Keratinocyte (primary cell): ENCODE data around the gene CCSER1. TPM values are rescaled to one million over a fixed set of nuclear protein-coding genes. Genes with fewer than 3 reads are reported as not detected.

Source experiments
- DNase-seq: peaks from one replicate; pipeline ENCODE4 v3.0.0-alpha.2; 2011; ENCODE audit warnings: low read depth, missing footprints, low spot score
- FAIRE-seq: peaks from 2 replicates; lab custom pipeline; 2011; peaks lifted over from hg19 to GRCh38; lab: Jason Lieb, UNC
- H2AFZ ChIP-seq: 2 replicates; pipeline ENCODE4 v1.6.0; 2012; ENCODE audit warnings: low read length, control low read depth, inconsistent platforms; ENCODE audit not compliant: control insufficient read depth
- H3K27ac ChIP-seq: 2 replicates; pipeline ENCODE4 v1.5.1; 2011; ENCODE audit warnings: low read length; ENCODE audit not compliant: control insufficient read depth, insufficient read depth
- H3K27me3 ChIP-seq: 3 replicates; pipeline ENCODE4 v1.6.0; 2011; ENCODE audit warnings: low read length; ENCODE audit not compliant: control insufficient read depth, insufficient read depth; ENCODE audit errors: extremely low read depth
- H3K36me3 ChIP-seq, 2 experiments: 2 replicates in 1 of 2; 3 replicates in 1 of 2; pipeline ENCODE4 v1.5.1; 2011; ENCODE audit warnings: low read length in 2 of 2, mild to moderate bottlenecking in 1 of 2; ENCODE audit not compliant: control insufficient read depth in 2 of 2, insufficient read depth in 2 of 2; ENCODE audit errors: extremely low read depth in 1 of 2
- H3K4me1 ChIP-seq: 3 replicates; pipeline ENCODE4 v1.5.1; 2011; ENCODE audit warnings: low read length; ENCODE audit not compliant: control insufficient read depth, insufficient read depth; ENCODE audit errors: extremely low read depth
- H3K4me2 ChIP-seq: 3 replicates; pipeline ENCODE4 v1.6.0; 2011; ENCODE audit warnings: low read depth, low read length; ENCODE audit not compliant: control insufficient read depth, insufficient read depth; ENCODE audit errors: extremely low read depth
- H3K4me3 ChIP-seq, 3 experiments: fragments of 200-600 bp in 1 of 3; sonication (generic) in 1 of 3; 2 replicates in 2 of 3; 3 replicates in 1 of 3; pipeline ENCODE4 v1.5.1; 2011 to 2016; ENCODE audit warnings: low read length in 3 of 3, mild to moderate bottlenecking in 3 of 3, control low read depth in 2 of 3, inconsistent platforms in 1 of 3, low read depth in 1 of 3, mixed read lengths in 1 of 3, mixed run types in 1 of 3, moderate library complexity in 1 of 3; ENCODE audit not compliant: control insufficient read depth in 2 of 3, insufficient read depth in 2 of 3; ENCODE audit errors: extremely low read depth in 1 of 3
- H3K79me2 ChIP-seq: 2 replicates; pipeline ENCODE4 v1.6.0; 2012; ENCODE audit warnings: low read length; ENCODE audit not compliant: control insufficient read depth, insufficient read depth
- H3K9ac ChIP-seq: 3 replicates; pipeline ENCODE4 v1.6.0; 2011; ENCODE audit warnings: low read length; ENCODE audit not compliant: control insufficient read depth, insufficient read depth; ENCODE audit errors: extremely low read depth
- H3K9me1 ChIP-seq: 3 replicates; pipeline ENCODE4 v1.6.0; 2011; ENCODE audit warnings: low read length; ENCODE audit not compliant: control insufficient read depth, insufficient read depth; ENCODE audit errors: extremely low read depth
- H3K9me3 ChIP-seq: 2 replicates; pipeline ENCODE4 v1.5.1; 2012; ENCODE audit warnings: low read depth, low read length; ENCODE audit not compliant: control insufficient read depth
- H4K20me1 ChIP-seq: 3 replicates; pipeline ENCODE4 v1.6.0; 2011; ENCODE audit warnings: low read length; ENCODE audit not compliant: control insufficient read depth, insufficient read depth; ENCODE audit errors: extremely low read depth
- CTCF ChIP-seq, 3 experiments: IDR thresholded peaks in 1 of 3; conservative IDR thresholded peaks in 1 of 3; optimal IDR thresholded peaks in 1 of 3; 2 replicates in 2 of 3; 3 replicates in 1 of 3; pipeline versions ENCODE3 to v1.5.1; 2011; ENCODE audit warnings: low read length in 3 of 3, mild to moderate bottlenecking in 3 of 3, moderate library complexity in 2 of 3, control low read depth in 1 of 3, inconsistent platforms in 1 of 3; ENCODE audit not compliant: insufficient read depth in 2 of 3; ENCODE audit errors: extremely low read depth in 1 of 3
- EZH2 ChIP-seq: IDR thresholded peaks from one replicate; pipeline ENCODE4 v1.6.1; 2012; ENCODE audit warnings: inconsistent platforms, mild to moderate bottlenecking, low read length, moderate library complexity
- dilution Hi-C: fragments of 300-500 bp; cut with MboI; formaldehyde crosslinking; loops from one replicate; pipeline ENCODE4 v1.7.0; 2020; ENCODE audit warnings: low sequenced_read_pairs; ENCODE audit not compliant: extremely low pct_ligation_motif_present
- polyA plus RNA-seq, 5 experiments: library from polyadenylated mRNA; depleted of rRNA in 3 of 5; stranded (reverse) in 3 of 5; stranded (forward) in 1 of 5; unstranded in 1 of 5; fragments of >200 nt; gene quantifications; 1 replicate in 1 of 5; 2 replicates in 3 of 5; 3 replicates in 1 of 5; pipeline versions ENCODE4 v1.2.1 to v1.2.3, GENCODE V29; 2011 to 2012; ENCODE audit warnings: missing spikeins in 2 of 5, low read depth in 1 of 5, low replicate concordance in 1 of 5

The CCSER1 gene
- polyA plus RNA-seq, 1 donor (not counting 4 experiments of a cell fraction or from before 2014, with no cell fraction given), result 1.2 TPM

- H3K4me1 ChIP-seq, result no peaks in the 10 kb centered on the region
- no peaks in the 10 kb centered on the region for H3K9me3 ChIP-seq
- peak overlapping the region; percentile 17 for H3K4me2 ChIP-seq
- DNase-seq (no peak), FAIRE-seq (peak; percentile 87)
- H3K4me3 ChIP-seq, result no peak overlapping the region
- TF ChIP-seq CTCF (optimal IDR thresholded peaks at IDR 0.05 in 1 of 3, IDR thresholded peaks at IDR 0.05 in 1 of 3, conservative IDR thresholded peaks at IDR 0.05 in 1 of 3; ENCODE audit: extremely low read depth in 1 of 3, insufficient read depth in 2 of 3, low read length in 3 of 3) (no peak), EZH2 (no peak)
- no peaks in the 10 kb centered on the region for H3K27me3 ChIP-seq
- no peak overlapping the region for H3K9ac ChIP-seq
- no peak overlapping the region for H2AFZ ChIP-seq
- no peaks in the 10 kb centered on the region for H4K20me1 ChIP-seq
- H3K36me3 ChIP-seq, result no peaks in the 10 kb centered on the region
- H3K27ac ChIP-seq, result no peak overlapping the region
- H3K9me1 ChIP-seq, result no peaks in the 10 kb centered on the region
- H3K79me2 ChIP-seq, result no peaks in the 10 kb centered on the region
- dilution Hi-C loops, result no loop called here
Measured at GRCh38 chr4:90958256-90958895, 831.2 kb downstream of the CCSER1 start.

GRCh38 chr4:90960433-90960832 is 833.2 kb downstream of the CCSER1 start:
- Histone ChIP-seq H4K20me1 (no peaks in the 10 kb centered on the region), H3K4me2 (no peak overlapping the region), H3K9me3 (no peaks in the 10 kb centered on the region), H3K27me3 (no peaks in the 10 kb centered on the region), H2AFZ (no peak overlapping the region), H3K9me1 (no peaks in the 10 kb centered on the region), H3K9ac (no peak overlapping the region), H3K27ac (no peak overlapping the region), H3K4me1 (no peaks in the 10 kb centered on the region), H3K4me3 (no peak overlapping the region), H3K36me3 (no peaks in the 10 kb centered on the region), H3K79me2 (no peaks in the 10 kb centered on the region)
- TF ChIP-seq EZH2 (no peak), CTCF (optimal IDR thresholded peaks at IDR 0.05 in 1 of 3, IDR thresholded peaks at IDR 0.05 in 1 of 3, conservative IDR thresholded peaks at IDR 0.05 in 1 of 3; ENCODE audit: extremely low read depth in 1 of 3, insufficient read depth in 2 of 3, low read length in 3 of 3) (no peak)
- dilution Hi-C loops, result no loop called here
- no peak for DNase-seq
- no peak for FAIRE-seq
